Stimulated activated naive CD8-positive, alpha-beta T cell treated with anti-CD3 and anti-CD28 coated beads, Interleukin-15, Interleukin-2, amounts not matched to agents 100 ng/mL and 50 ng/mL, for 24 hours (primary cell): Measurements from ENCODE around the gene OR9A2.
"Not testable (repeated sequence)": the region's sequence is repeated elsewhere in the genome, so short reads cannot be mapped to it uniquely, and the experiment has no call there.

ENCODE experiments used
- H3K27ac Mint-ChIP-seq: one replicate; pipeline ENCODE4 v1.8.0; 2021; ENCODE audit warnings: mild to moderate bottlenecking, mixed read lengths
- H3K27me3 Mint-ChIP-seq: one replicate; pipeline ENCODE4 v1.8.0; 2021; ENCODE audit warnings: mixed read lengths
- H3K36me3 Mint-ChIP-seq: one replicate; pipeline ENCODE4 v1.8.0; 2021; ENCODE audit warnings: low read depth, mixed read lengths
- H3K4me1 Mint-ChIP-seq: one replicate; pipeline ENCODE4 v1.8.0; 2021; ENCODE audit warnings: low read depth, mixed read lengths
- H3K4me3 Mint-ChIP-seq: one replicate; pipeline ENCODE4 v1.8.0; 2021; ENCODE audit warnings: mild to moderate bottlenecking, mixed read lengths
- H3K9me3 Mint-ChIP-seq: one replicate; pipeline ENCODE4 v1.8.0; 2021; ENCODE audit warnings: mixed read lengths

Gene OR9A2

DNA sequence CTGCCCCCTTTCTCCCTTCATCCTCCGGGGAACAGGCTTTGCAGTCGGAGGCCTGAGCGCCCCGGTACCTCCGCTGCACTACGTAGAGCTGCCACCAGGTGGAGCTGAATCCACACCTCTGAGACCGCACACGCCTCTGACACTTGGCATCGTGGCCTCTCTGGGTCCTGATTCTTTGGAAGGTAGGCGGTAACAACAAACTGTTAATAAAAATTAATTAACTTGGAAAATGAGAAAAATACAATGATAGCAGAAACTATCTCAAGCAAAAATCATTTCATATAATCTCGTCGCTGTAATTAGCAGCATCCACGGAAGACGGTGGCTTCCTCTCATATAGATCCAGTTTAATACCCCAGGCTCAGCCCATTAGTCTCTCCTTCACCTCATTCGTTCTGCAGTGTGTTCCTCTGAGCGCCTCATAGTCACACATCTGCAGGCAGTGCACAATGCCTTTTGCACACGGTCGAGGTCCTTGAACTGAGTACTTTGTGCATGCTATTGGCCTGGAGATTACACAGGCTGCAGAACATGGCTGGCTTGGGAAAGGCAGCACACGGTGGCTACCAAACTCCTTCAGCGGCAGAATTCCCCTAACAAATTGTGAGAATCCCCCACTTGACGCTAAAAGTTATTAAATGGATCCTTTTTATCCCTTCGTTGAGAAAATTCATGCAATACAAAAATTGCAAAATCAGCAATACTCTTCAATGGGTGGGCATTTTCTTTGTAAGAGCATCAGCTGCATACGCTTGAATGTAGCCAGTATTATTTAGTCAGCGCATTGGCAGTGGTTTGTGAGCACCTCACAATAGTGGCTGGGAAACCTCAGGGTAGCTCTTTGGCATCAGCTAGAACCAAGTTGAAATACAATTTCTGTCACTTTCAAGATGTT is 18.7 kb downstream of the OR9A2 start:
- Mint-ChIP-seq H3K4me3 (no peak overlapping the region), H3K9me3 (no peaks in the 10 kb centered on the region), H3K27ac (no peak overlapping the region), H3K36me3 (no peaks in the 10 kb centered on the region), H3K27me3 (peaks cover 3% of the 10 kb centered on the region), H3K4me1 (peaks cover 8% of the 10 kb centered on the region)

DNA sequence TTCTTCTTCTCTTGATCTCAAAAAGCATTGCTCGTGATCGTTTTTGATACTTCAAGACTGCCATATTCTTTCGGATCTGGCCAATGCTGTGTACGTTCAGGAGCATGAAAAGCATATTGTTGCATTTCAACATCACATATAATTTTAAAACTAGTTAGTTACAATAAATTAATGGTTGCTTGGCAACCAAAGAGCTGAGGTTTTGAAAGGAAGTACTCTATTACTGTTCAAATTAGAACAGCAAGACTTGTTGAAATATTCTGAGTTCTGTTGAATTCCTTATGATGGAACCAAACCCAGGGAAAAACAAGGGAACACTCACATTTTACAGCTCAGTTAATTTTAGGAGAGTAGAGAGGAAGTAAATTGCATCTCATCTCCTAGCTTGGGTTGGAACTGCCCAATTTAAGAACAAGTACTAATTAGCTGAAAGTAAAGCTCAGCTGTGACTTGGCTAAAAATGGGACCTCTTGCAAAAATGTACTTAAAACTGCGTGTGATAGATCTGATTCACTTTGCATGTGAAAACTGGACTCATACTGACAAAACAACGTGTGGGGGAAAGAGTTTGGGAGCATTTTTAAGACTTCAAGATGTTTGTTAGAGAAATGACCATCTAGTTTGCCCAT is 21.2 kb downstream of the OR9A2 start:
- Mint-ChIP-seq H3K4me1 (peaks cover 10% of the 10 kb centered on the region), H3K27me3 (peaks cover 3% of the 10 kb centered on the region), H3K27ac (no peak overlapping the region), H3K36me3 (no peaks in the 10 kb centered on the region), H3K9me3 (no peaks in the 10 kb centered on the region), H3K4me3 (no peak overlapping the region)

DNA sequence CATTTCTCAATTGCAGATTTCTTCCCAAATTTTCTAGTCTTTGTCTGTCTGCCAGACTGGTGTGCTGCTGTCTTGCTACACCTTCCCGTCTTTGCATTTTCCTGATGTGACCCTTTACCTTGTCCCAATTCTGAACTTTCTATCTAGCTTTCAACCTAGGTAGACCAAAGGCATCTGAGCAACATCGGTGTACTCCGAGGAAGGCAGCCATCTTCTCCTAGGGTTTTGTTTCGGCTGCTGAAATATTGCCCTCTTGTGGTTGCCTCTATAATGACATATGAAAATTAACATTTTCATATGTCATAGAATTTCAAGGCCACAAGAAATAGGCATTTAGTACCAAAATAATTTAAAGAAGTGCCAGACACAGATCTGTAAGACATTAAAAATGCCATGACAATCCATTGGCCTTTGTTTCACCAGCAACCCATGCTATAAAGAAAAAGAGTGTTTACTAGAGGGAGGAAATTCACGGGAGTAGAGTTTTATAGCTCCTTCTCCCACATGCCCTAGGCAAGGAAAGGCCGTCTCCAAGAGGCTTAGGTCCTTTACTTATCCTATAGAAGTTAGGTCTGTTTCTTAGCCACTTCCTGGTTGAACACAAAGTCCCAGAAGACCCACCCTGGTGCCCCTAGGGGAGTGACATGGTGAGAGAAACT is 23.4 kb downstream of the OR9A2 start:
- H3K27me3 Mint-ChIP-seq, result peaks cover 3% of the 10 kb centered on the region
- no peaks in the 10 kb centered on the region for H3K36me3 Mint-ChIP-seq
- peak overlapping the region; percentile 70 for H3K27ac Mint-ChIP-seq
- H3K9me3 Mint-ChIP-seq, result no peaks in the 10 kb centered on the region
- peaks cover 10% of the 10 kb centered on the region for H3K4me1 Mint-ChIP-seq
- peak overlapping the region; percentile 79 for H3K4me3 Mint-ChIP-seq

DNA sequence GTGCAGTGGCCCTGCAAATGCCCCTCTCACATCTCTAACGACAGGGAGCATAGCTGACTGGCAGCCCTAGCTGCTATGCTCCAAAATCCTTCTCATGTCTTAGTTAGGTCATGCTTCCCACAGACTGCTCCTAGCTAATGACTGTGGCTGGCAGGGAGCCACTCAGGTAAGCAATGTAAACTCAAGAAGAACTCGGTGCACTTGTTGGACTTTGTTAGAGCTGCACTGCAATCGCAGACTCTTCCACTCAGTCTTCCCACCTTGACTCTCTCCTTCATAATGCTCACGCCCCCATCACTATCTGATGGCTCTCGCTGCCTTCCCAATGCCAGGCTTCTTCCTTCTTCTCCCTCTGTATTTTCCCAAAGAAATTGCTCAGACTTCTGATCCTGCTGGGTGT is 24.0 kb downstream of the OR9A2 start:
- Mint-ChIP-seq H3K27me3 (peaks cover 2% of the 10 kb centered on the region), H3K9me3 (no peaks in the 10 kb centered on the region), H3K4me1 (peaks cover 8% of the 10 kb centered on the region), H3K27ac (no peak overlapping the region), H3K4me3 (peak overlapping the region; percentile 79), H3K36me3 (no peaks in the 10 kb centered on the region)

DNA sequence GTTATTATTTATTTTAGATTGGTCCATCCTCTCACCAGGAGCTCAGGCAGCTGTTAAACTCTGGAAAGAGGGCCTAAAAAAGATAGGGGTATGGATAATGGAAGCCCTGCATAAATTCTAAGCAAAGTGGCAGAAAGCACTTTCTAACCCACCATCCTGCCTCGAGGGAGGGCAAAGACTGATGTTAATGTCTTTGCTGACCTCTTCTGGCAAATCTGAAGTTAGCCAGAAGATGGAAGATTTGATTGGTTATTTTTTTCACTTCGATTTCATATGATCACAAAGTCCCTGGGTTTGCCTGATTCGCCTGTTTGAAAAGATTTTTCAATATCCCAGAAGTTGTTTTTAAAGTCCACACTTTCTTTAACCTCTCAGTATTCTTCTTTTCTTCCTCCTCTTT is 24.8 kb downstream of the OR9A2 start:
- Mint-ChIP-seq H3K9me3 (no peaks in the 10 kb centered on the region), H3K4me1 (peaks cover 6% of the 10 kb centered on the region), H3K36me3 (no peaks in the 10 kb centered on the region), H3K4me3 (no peak overlapping the region), H3K27me3 (no peaks in the 10 kb centered on the region), H3K27ac (no peak overlapping the region)

DNA sequence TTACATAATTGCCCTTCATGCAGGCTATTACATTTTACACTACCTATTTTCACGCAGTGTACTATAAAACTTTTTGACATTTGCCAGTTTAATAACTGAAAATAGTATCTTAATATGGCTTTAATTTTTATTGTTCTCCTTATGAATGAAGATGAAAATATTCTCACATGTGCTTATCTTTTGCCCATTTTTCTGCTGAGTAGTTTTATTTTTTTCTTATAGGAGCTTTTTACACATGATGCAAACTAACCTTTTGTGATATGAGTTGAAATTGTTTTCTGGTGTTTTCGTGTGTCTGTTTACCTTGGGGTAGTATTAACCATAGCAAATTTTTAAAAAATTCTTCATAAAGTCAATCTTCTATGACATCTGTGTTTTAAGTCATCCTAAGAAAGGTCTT is 26.3 kb downstream of the OR9A2 start:
- Mint-ChIP-seq H3K9me3 (no peaks in the 10 kb centered on the region), H3K36me3 (no peaks in the 10 kb centered on the region), H3K4me1 (peaks cover 6% of the 10 kb centered on the region), H3K27me3 (no peaks in the 10 kb centered on the region), H3K27ac (no peak overlapping the region), H3K4me3 (no peak overlapping the region)

DNA sequence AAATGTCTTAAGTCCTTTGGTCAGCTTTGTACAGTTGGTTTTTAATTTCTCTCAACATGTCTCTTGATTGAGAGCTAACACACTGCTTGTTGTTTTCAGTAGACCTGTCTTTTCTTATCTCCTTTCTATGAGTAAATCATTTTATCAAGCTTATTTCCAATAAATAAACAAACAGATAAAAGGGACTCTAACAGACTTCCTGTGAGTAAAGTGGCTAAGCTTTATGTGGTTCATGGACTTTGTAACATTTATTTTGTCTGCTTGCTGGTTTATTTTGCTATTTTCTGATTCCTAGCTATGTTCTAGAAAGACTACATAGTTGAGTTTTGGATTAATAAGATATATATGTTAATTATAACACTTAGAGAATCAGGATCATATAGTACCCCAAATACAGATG is 27.1 kb downstream of the OR9A2 start:
- H3K4me3 Mint-ChIP-seq, result no peak overlapping the region
- H3K36me3 Mint-ChIP-seq, result no peaks in the 10 kb centered on the region
- H3K9me3 Mint-ChIP-seq, result no peaks in the 10 kb centered on the region
- H3K4me1 Mint-ChIP-seq, result peaks cover 6% of the 10 kb centered on the region
- H3K27ac Mint-ChIP-seq, result no peak overlapping the region
- H3K27me3 Mint-ChIP-seq, result no peaks in the 10 kb centered on the region

DNA sequence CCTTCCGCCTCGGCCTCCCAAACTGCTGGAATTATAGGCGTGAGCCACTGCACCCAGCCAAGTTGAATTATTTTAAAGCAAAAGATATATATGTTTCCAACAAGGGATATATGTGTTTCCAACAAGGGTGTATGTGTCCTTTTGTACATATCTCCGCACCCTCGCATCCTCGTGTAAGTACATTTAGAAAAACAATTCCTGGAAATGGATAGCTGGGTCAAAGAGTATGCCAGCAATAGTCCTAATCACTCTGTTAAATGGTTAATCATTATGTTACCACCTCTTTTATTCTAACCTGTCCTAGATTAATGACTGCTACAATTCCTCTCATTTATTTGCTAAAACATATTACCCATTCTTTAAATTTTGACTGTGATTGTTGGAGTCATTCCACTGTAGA is 28.0 kb downstream of the OR9A2 start:
- H3K27me3 Mint-ChIP-seq, result no peaks in the 10 kb centered on the region
- no peak overlapping the region for H3K27ac Mint-ChIP-seq
- no peaks in the 10 kb centered on the region for H3K9me3 Mint-ChIP-seq
- H3K4me1 Mint-ChIP-seq, result peaks cover 6% of the 10 kb centered on the region
- H3K4me3 Mint-ChIP-seq, result no peak overlapping the region
- H3K36me3 Mint-ChIP-seq, result no peaks in the 10 kb centered on the region

DNA sequence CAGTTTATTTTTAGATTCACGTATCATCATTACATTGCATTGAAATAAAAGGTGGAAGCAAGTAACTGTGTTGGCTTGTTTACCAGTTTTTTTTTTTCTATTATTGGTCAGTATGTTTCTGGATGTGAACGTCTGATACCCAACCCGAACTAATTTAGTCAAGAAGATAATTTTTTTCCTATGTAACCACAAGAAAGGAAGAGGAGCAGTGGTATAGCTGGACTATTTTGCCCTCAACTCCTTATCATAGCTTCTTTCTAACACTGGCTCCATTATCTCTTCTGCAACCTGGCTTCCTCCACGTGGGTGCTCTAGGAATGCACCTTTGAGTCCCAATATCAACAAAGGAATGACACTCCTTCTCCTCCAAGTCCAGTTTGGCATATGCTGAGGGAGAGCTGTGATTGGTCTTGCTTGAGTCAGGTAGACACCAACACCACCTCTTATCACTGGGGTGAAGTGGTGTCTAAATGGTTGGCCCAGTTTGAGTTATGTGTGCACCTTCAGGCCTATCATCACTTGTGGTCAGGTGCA is 29.4 kb downstream of the OR9A2 start:
- Mint-ChIP-seq H3K4me1 (no peaks in the 10 kb centered on the region), H3K27ac (no peak overlapping the region), H3K4me3 (no peak overlapping the region), H3K27me3 (no peaks in the 10 kb centered on the region), H3K9me3 (peaks cover 5% of the 10 kb centered on the region), H3K36me3 (no peaks in the 10 kb centered on the region)

DNA sequence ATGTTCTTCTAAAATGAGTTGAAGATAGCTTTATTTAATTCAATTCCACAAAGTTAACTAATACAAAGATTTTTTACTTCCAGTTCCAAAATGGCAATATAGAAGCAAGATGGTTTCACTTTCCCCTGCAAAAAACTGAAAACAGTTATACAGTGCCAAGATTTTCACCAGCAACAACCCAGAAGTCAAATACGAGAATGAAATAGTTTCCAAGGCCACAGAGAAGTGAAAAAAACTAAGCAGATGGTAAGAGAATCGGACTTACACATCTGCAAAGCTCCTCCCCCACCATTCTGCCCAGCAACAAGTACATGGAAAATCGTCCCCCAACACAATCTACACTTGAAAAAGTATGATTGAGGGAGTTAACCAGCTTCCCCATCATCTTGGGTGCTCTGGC is 34.5 kb downstream of the OR9A2 start:
- H3K9me3 Mint-ChIP-seq, result peaks cover 5% of the 10 kb centered on the region
- H3K4me1 Mint-ChIP-seq, result no peaks in the 10 kb centered on the region
- peaks cover 7% of the 10 kb centered on the region for H3K27me3 Mint-ChIP-seq
- no peaks in the 10 kb centered on the region for H3K36me3 Mint-ChIP-seq
- no peak overlapping the region for H3K4me3 Mint-ChIP-seq
- H3K27ac Mint-ChIP-seq, result no peak overlapping the region

DNA sequence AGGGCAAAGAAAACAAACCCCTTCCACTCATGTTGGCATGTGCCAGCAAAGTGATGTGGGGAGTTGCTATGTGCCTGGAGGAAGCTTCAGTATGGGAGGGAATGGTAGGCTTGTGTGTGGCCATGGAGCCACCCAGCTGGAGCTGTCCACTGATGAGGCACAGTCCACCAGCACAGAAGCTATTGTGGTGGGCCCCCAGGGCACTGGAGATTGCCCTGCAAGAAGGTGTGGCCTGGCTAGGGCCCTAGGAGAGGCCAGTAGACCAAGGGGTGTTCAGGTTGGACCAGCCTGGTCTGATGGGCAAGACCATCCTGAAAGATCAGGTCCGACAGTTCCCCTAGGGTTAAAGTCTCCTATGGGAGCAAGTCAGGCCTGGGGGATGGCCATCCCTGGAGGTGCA is 42.6 kb downstream of the OR9A2 start:
- no peak overlapping the region for H3K4me3 Mint-ChIP-seq
- H3K27me3 Mint-ChIP-seq, result peaks cover 12% of the 10 kb centered on the region
- no peaks in the 10 kb centered on the region for H3K9me3 Mint-ChIP-seq
- H3K27ac Mint-ChIP-seq, result no peak overlapping the region
- no peaks in the 10 kb centered on the region for H3K36me3 Mint-ChIP-seq
- no peaks in the 10 kb centered on the region for H3K4me1 Mint-ChIP-seq

DNA sequence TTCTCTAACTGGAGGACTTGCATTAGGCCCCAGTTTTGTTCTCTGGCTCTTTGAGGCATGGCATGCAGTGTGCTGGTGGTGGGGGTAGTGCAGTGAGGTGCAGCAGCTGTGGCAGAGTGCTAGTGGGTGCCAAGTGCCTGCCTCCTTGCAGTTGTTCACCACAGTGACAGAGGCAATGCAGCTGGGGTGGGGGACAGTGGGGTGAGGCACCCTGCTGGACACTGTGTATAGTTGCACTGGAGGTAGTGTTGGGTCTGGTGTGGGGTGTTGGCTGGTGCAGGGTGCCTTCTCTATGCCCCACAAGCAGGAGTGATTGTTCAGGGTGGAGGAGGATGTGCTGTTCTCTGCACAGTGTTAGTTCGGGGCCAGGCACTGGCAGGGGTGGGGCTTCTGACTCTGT is 43.1 kb downstream of the OR9A2 start:
- Mint-ChIP-seq H3K4me3 (no peak overlapping the region), H3K27ac (no peak overlapping the region)

DNA sequence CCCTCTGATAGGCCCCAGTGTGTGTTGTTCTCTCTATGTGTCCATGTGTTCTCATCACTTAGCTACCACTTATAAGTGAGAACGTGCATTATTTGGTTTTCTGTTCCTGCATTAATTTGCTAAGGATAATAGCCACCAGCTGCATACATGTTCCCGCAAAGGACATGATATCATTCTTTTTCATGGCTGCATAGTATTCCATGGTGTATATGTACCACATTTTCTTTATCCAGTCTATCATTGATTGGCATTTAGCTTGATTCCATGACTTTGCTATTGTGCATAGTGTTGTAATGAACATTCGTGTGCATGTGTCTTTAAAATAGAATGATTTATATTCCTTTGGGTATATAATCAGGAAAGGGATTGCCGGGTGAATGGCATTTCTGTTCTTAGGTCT is 48.5 kb downstream of the OR9A2 start:
- H3K4me3 Mint-ChIP-seq, H3K36me3 Mint-ChIP-seq, H3K4me1 Mint-ChIP-seq, H3K9me3 Mint-ChIP-seq, H3K27ac Mint-ChIP-seq: not testable (repeated sequence)
- peaks cover 12% of the 10 kb centered on the region for H3K27me3 Mint-ChIP-seq

More for the DNA sequence above, 43.1 kb downstream of the OR9A2 start:
- H3K27me3 Mint-ChIP-seq, result peaks cover 12% of the 10 kb centered on the region
- H3K36me3 Mint-ChIP-seq, result no peaks in the 10 kb centered on the region
- H3K4me1 Mint-ChIP-seq, result no peaks in the 10 kb centered on the region
- no peaks in the 10 kb centered on the region for H3K9me3 Mint-ChIP-seq
